Stimulated activated CD4-positive, alpha-beta T cell treated with anti-CD3 and anti-CD28 coated beads, Interleukin-12 subunit alpha, Interleukin-12 subunit beta, amount 100 ng/mL, for 48 hours (primary cell): ENCODE data around the gene ASF1B.
A peak's percentile ranks its signal among the peaks of the same experiment; 100 is the strongest.
"Not testable (repeated sequence)": the region's sequence is repeated elsewhere in the genome, so short reads cannot be mapped to it uniquely, and the experiment has no call there.

Experiments
- DNase-seq, 3 donors: peaks; one replicate each; pipeline ENCODE4 v3.0.0-alpha.2; 2020; ENCODE audit warnings: low read depth in 2 of 3, low spot score in 1 of 3

Gene ASF1B

DNA sequence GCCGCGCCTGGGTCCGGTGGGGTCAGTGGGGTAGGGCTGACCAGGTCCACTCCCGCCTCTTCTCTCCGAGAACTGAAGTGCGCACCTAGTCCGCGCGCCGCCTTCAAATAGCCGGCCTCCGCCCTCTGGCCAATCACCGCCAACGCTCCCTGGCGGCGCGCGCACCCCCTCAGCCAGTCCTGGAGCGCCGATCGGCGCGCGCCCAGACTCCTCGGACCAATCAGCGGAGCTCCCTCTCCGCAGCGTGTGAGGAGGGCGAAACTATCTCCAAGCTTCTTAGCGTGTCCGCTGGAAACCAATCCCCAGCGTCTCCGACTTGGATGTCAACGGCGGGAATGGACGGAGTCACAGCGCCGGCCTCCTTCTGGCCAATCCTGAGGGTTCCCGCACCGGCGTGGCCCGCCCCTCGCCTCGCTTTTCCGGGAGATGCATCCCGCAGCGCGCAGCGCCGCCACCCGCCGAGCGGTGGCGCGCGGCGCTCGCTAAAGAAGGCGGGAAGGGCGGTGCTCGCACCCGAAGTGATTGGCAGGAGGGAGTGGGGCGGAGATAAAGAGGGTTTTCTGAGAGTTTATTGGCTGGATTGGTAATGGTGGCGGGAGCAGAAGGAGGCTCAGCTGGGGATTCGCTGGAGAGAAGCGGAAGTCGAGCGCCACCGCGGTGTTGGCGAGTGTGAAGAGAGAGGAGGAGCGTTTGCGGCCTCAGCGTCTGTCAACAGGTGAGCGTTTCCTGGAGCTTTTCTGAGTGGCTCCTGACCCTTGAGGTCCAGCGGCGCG is at the start of gene ASF1B:
ASF1B (minus strand) TSS at position 81 of the 773 bp plus-strand sequence. CDS start 133 bp downstream, outside the sequence.
- DNase-seq: peak; percentile 93 to 98 (median 96)

DNA sequence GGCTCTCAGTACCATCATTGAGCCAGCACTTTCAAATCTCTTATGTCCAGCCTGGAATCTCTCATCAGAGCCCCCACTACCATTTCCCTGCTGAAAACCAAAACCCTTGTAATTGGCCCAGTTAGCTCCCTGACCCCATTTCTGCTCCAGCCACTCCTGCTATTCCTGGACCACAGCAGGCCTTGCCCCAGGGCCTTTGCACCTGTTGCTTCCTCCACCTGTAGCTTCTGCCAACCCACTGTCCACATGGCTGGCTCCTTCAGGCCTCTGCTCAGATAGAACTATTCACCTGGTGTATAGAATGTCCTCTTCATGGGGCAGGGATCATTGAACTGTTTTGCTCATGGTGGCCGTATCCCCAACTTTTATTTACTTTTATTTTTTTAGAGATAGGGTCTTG is 49.3 kb upstream of the ASF1B start:
- not testable (repeated sequence) for DNase-seq

DNA sequence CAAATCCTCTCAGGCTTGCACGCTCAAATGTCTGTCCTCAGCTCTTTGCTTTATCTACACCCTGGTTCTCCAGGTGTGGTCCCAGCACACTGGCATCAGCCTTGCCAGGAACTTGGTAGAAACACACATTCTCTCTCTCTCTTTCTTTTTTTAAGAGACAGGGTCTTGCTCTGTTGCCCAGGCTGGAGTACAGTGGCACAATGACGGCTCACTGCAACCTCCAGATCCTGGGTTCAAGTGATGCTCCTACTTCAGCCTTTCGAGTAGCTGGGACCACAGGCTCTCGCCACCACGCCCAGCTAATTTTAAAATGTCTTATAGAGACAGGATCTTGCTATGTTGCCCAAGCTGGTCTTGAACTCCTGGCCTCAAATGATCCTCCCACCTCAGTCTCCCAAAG is 48.8 kb upstream of the ASF1B start:
- no peak for DNase-seq

DNA sequence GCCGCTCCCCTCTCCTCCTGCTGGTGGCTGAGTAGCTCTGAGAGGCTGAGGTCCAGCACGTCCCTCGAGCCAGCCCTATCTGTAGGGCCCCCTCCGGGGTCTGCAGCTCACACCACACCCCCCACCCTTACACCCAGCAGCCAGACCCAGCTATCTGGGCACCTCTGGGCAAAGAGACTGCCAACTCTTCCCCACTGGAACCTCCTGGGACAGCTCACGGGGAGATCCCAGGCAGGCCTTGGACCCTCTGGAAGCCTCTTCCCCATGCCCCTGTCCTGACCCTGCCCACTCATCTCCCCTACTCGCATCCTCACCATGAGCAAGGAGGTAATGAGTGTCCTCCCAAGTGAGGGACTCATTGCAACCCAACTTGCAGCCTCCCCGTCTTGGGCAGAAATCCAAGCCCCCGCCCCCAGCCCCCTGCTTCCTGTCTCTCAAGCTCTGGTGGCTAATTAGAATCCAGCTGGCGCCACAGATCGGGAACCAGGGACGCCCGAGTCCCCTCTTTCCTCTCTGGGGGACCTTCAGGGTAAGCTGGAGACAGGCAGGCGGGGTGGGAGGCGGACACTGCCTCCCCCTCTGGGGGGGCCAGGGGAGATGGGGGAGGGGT is 47.5 kb upstream of the ASF1B start:
- no peak for DNase-seq

GRCh38 chr19:14182476-14182875 is 46.1 kb upstream of the ASF1B start:
- no peak for DNase-seq

- DNase-seq: no peak
Measured at GRCh38 chr19:14181906-14182305, 45.5 kb upstream of the ASF1B start.

DNA sequence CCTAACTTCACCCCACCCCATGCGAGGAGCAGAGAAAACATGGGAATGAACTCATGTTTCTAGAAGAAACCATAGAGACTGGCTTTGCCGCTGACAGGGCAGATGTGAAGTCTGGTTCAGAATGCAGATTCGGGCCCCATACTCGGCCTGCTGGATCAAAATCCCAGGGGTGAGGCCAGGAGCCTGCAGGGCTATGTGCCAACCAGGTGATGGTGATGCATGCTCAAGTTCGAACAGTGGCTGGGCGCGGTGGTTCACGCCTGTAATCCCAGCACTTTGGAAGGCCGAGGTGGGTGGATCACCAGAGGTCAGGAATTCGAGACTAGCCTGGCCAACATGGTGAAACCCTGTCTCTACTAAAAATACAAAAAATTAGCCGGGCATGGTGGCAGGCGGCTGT is 44.8 kb upstream of the ASF1B start:
- DNase-seq: not testable (repeated sequence)

- DNase-seq: no peak
Measured at GRCh38 chr19:14177496-14178074, 41.2 kb upstream of the ASF1B start.

- DNase-seq: no peak
Measured at GRCh38 chr19:14175351-14175792, 39.0 kb upstream of the ASF1B start.

DNA sequence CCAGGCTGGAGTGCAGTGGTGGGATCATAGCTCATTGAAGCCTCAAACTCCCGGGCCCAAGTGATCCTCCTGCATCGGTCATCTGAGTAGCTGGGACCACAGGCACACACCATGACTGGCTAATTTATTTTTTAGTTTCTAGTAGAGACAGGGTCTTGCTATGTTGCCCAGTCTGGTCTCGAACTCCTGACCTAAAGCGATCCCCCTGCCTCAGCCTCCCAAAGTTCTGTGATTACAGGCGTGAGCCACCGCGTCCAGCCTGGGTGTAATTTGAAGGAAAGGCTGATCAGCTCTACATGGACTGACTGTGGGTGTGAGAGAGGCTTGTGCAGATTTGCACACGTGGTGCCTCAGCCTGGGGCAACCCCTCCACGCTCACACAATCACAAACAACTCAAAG is 38.5 kb upstream of the ASF1B start:
- DNase-seq: no peak

DNA sequence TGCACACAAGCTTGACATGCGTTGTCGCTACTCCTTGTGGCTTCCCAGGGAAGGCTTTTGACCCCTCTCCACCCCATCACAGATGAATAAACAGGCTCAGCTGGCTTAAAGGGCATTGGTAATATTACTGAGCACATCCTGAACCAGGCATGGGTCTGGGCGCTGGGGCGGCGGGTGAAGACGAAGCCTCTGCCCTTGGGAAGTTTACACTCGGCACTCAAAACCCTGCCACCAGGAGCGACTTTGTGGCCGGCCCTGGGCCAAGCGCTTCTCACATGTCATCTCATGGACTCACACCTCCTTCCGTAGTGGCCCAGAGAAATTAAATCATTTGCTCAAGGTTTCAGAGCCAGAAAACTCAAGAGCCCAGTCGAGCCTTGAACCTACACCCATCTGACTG is 32.6 kb upstream of the ASF1B start:
- DNase-seq: no peak

DNA sequence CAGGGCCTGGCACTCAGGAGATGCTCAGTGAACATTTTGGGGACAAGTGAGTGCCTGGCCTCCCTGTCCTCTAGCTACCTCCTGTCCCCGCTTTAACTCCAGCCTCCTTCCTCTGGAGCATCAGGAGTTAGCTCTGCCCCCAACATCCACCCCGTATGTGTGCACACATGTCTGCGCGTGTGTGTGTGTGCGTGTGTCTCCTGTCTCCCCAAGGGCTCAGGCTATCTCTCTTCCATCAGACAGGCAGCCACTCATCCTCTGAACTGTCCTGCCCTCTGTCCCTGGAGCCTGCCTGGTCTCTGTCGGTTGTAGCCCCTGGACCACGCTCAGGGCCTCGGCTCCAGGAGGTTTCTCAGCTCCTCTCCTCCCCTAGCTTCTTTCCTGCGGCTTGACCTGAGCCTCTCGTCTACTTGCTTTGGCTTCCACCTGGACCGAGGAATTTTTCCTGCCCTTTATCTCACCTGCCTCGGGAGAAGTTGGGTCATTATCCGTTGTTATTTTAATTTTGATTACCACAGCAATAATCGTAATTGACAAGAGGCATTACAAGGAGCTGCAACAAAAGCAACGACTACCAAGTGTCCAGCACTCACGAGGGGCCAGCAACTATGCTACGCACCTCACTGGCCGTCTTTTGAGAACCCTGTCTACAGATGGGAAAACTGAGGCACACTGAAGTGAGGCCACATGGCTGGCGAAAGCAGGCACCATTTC is 32.0 kb upstream of the ASF1B start:
- no peak for DNase-seq

- no peak for DNase-seq
Measured at GRCh38 chr19:14167576-14168138, 31.3 kb upstream of the ASF1B start.

GRCh38 chr19:14166999-14167575 is 30.7 kb upstream of the ASF1B start:
- no peak for DNase-seq

- no peak for DNase-seq
Measured at GRCh38 chr19:14165990-14166830, 29.8 kb upstream of the ASF1B start.

- no peak for DNase-seq
Measured at GRCh38 chr19:14164724-14165493, 28.5 kb upstream of the ASF1B start.

- no peak for DNase-seq
Measured at GRCh38 chr19:14164082-14164481, 27.7 kb upstream of the ASF1B start.

DNA sequence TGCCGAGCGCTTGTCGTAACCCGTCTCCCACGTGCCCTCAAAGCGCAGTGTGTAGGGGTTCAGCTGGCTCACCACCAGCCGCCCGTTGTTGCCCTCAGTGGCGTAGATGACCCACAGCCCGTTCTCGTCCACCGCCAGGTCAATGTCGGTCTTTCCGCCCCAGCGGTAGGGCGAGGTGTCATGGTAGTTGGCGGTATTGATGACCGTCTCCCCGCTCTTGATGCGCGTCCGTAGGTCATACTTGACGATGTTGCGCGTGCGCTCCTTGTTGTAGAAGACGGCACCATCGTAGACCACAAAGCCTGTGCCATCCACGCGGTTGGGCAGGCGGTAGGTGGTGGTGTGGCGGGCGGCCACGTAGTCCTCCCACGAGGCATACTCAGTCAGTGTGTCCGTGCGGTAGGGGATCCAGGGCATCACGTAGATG is 26.5 kb upstream of the ASF1B start:
- DNase-seq: no peak

DNA sequence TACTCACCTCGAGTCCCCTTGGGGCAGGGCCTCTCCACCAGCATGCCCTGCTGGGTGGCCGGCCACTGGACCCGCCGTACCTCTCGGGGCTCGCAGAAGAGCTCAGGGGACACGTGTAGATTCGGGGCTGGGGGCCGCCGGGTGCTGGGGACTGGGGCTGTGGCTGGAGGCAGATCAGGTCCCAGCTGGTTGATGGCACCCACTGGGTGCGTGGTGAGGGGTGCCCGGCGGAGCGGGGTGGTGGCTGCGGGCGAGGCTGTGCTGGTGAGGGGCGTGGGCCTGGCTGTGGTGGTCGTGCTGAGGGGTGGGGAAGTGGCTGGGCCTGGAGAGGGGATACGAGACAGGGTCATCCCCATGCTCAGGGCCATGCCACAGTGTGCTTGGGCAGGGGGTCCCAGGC is 24.9 kb upstream of the ASF1B start:
- DNase-seq: no peak
